ENCODE measurements around the gene APOA1. TPM values are rescaled to one million over a fixed set of nuclear protein-coding genes. Genes with fewer than 3 reads are reported as not detected.

APOA1 gene
- polyA plus RNA-seq, 1 experiment, result not detected

DNA sequence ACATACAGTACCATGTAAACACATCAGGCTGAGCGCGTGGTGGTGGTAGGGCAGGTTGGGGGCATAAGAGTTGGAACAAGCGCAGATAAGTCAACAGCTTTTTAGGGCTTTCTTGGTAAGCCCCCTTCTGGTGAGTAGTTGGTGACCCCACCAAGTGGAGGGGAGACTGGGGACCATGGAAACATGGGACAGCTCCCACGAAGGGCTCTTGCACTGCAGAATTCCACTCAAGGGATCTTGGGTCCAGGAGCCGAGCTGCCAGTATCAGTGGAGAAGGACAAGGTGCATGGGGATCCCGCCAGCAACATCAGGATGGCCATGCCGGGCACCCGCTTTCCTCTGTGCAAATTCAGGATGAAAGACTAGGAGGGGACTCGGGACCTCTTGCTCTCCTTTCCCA lies 6.2 kb upstream of the APOA1 start:
- H3K4me3 ChIP-seq (ENCODE audit: low read depth, low read length), result no peak overlapping the region
- no peak for DNase-seq (ENCODE audit: low read depth, low spot score)
- POLR2A ChIA-PET, result no interaction called here
- no peak overlapping the region for H3K27ac ChIP-seq (ENCODE audit: low read depth, low read length)
- no peaks in the 10 kb centered on the region for H3K27me3 ChIP-seq (ENCODE audit: control insufficient read depth, insufficient read depth, low read length)
- no peaks in the 10 kb centered on the region for H3K9me3 ChIP-seq (ENCODE audit: control insufficient read depth, insufficient read depth, low read length)
- TF ChIP-seq, protein P1, sequence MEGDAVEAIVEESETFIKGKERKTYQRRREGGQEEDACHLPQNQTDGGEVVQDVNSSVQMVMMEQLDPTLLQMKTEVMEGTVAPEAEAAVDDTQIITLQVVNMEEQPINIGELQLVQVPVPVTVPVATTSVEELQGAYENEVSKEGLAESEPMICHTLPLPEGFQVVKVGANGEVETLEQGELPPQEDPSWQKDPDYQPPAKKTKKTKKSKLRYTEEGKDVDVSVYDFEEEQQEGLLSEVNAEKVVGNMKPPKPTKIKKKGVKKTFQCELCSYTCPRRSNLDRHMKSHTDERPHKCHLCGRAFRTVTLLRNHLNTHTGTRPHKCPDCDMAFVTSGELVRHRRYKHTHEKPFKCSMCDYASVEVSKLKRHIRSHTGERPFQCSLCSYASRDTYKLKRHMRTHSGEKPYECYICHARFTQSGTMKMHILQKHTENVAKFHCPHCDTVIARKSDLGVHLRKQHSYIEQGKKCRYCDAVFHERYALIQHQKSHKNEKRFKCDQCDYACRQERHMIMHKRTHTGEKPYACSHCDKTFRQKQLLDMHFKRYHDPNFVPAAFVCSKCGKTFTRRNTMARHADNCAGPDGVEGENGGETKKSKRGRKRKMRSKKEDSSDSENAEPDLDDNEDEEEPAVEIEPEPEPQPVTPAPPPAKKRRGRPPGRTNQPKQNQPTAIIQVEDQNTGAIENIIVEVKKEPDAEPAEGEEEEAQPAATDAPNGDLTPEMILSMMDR (IDR thresholded peaks at IDR 0.05; ENCODE audit: low read depth, low read length), result no peak
- CTCF ChIA-PET, result interaction anchor here (1.1 kb wide), 1 partner anchor 262 kb away, joined by 3 read pairs; no protein-coding TSS in a partner anchor

DNA sequence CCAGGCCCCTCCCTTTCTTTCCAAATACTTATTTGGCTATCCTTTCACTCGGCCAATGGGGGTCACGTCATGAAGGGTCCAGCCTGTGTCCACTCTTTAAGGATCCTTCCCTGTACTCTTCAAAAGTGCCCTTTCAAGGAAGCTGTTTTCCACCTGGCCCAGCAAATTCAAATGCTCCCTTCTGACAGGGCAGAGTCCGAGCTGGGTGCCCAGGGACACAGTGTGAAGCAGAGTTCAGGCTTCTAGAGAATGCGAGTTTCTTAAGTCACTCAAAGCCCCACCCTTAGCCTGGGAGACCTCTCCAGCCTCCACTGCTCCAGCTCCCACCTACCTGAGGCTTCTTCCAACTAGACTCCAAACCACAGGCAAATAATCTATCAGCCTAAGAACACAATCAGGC lies 5.5 kb upstream of the APOA1 start:
- Histone ChIP-seq H3K9me3 (ENCODE audit: control insufficient read depth, insufficient read depth, low read length) (no peaks in the 10 kb centered on the region), H3K27ac (ENCODE audit: low read depth, low read length) (no peak overlapping the region), H3K27me3 (ENCODE audit: control insufficient read depth, insufficient read depth, low read length) (no peaks in the 10 kb centered on the region), H3K4me3 (ENCODE audit: low read depth, low read length) (no peak overlapping the region)
- POLR2A ChIA-PET, result no interaction called here
- TF ChIP-seq, protein P1 (IDR thresholded peaks at IDR 0.05; ENCODE audit: low read depth, low read length), result no peak
- no peak for DNase-seq (ENCODE audit: low read depth, low spot score)
- CTCF ChIA-PET, result interaction anchor here (1.1 kb wide), 1 partner anchor 263 kb away, joined by 3 read pairs; no protein-coding TSS in a partner anchor

DNA sequence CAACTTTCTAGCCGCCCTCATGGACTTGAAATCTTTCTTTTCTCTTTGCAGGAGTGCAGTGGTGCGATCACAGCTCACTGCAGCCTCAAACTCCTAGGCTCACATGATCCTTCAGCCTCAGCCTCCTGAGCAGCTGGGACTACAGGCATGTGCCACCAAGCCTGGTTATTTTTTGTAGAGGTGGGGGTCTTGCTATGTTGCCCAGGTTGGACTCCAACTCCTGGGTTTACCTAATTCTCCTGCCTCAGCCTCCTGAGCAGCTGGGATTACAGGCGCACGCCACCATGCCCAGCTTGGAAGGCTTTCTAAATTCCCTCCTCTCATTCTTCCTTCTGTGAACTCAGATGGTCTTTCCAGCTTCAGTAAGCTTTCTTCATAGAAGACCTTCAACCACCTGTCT lies 4.7 kb upstream of the APOA1 start:
- no peak for DNase-seq (ENCODE audit: low read depth, low spot score)
- POLR2A ChIA-PET, result interaction anchor here (0.7 kb wide), 1 partner anchor 15 kb away, joined by 4 read pairs; no protein-coding TSS in a partner anchor
- H3K27ac ChIP-seq (ENCODE audit: low read depth, low read length), result no peak overlapping the region
- no peaks in the 10 kb centered on the region for H3K27me3 ChIP-seq (ENCODE audit: control insufficient read depth, insufficient read depth, low read length)
- TF ChIP-seq, protein P1 (IDR thresholded peaks at IDR 0.05; ENCODE audit: low read depth, low read length), result no peak
- H3K9me3 ChIP-seq (ENCODE audit: control insufficient read depth, insufficient read depth, low read length), result no peaks in the 10 kb centered on the region
- H3K4me3 ChIP-seq (ENCODE audit: low read depth, low read length), result no peak overlapping the region
- CTCF ChIA-PET, result no interaction called here

DNA sequence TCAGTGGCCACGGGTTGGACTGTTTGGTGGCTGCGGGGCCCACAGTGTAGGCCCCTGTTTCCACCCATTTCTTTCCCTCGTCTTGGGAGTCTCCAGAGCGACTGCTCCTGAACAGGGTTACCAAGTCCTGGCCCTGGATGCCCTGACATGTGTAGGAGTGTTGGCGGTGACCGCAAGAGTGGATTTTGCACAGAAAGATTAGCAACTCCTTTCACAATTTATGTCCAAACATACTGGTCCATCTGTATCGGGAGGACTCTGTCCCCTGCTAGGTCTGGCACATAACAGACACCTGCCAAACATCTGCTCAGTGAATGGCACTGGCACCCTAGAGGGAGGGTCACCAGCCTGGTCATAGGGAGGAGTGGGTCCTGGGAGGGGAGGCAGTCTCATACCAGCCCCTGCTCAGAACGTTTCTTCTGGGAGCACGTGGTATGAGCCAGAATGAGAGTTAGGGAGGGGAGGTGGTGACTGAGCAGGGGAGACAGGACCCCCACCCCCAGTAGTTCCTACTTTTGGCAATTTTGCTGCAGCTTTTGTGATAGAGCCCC lies 3.4 kb upstream of the APOA1 start:
- no peak overlapping the region for H3K27ac ChIP-seq (ENCODE audit: low read depth, low read length)
- ChIA-PET POLR2A (no interaction called here), CTCF (interaction anchor here (0.9 to 2.6 kb wide), 4 partner anchors 9 to 50 kb away, joined by 3 to 12 read pairs (median 3); partner anchors contain the start of gene APOA5)
- no peaks in the 10 kb centered on the region for H3K9me3 ChIP-seq (ENCODE audit: control insufficient read depth, insufficient read depth, low read length)
- H3K4me3 ChIP-seq (ENCODE audit: low read depth, low read length), result no peak overlapping the region
- no peak for DNase-seq (ENCODE audit: low read depth, low spot score)
- no peaks in the 10 kb centered on the region for H3K27me3 ChIP-seq (ENCODE audit: control insufficient read depth, insufficient read depth, low read length)
- TF ChIP-seq, protein P1 (IDR thresholded peaks at IDR 0.05; ENCODE audit: low read depth, low read length), result no peak

DNA sequence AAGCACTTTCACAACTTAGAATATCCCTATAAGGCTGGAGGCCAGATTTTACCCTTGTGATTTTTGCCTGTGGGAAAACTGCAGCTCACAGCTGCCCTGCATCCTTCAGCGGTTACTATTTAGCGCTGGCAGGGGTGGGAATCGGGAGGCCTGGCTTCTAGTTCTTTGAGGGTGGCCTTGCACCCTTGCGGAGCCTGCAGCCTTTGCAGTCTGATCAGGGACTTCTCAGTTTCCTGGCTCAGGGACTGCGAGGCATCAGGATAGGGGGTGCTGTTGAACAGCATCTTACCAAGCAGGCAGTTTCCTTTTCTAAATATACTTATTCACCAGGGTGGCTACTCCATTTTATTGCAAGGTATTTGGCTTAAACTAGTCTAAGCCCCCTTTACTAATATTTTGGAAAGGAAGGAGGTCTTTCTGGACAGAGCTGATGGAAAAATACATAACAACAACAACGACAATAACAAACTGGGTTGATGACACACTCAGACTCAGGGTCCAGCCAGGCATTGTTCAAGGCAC lies 2.9 kb upstream of the APOA1 start:
- H3K27ac ChIP-seq (ENCODE audit: low read depth, low read length), result no peak overlapping the region

More for the DNA sequence above, 2.9 kb upstream of the APOA1 start:
- H3K9me3 ChIP-seq (ENCODE audit: control insufficient read depth, insufficient read depth, low read length), result no peaks in the 10 kb centered on the region
- H3K27me3 ChIP-seq (ENCODE audit: control insufficient read depth, insufficient read depth, low read length), result no peaks in the 10 kb centered on the region
- TF ChIP-seq, protein P1 (IDR thresholded peaks at IDR 0.05; ENCODE audit: low read depth, low read length), result peak; percentile 40
- ChIA-PET POLR2A (no interaction called here), CTCF (interaction anchor here (0.9 to 2.6 kb wide), 3 partner anchors 13 to 49 kb away, joined by 3 to 12 read pairs (median 3); partner anchors contain the start of gene APOA5)
- no peak overlapping the region for H3K4me3 ChIP-seq (ENCODE audit: low read depth, low read length)
- no peak for DNase-seq (ENCODE audit: low read depth, low spot score)
